Measurements from ENCODE around the gene ETF1. TPM values are rescaled to one million over a fixed set of nuclear protein-coding genes. Genes with fewer than 3 reads are reported as not detected.

The ETF1 gene
- total RNA-seq, 4 donors from 2014 or later, result 108 to 163 (median 127) TPM

GRCh38 chr5:138470322-138471051, 72.5 kb downstream of the ETF1 start:
- Histone ChIP-seq H3K4me3 (no peak overlapping the region), H3K27ac (no peak overlapping the region), H3K9me3 (no peaks in the 10 kb centered on the region), H3K27me3 (no peaks in the 10 kb centered on the region), H3K4me1 (peaks cover 0 to 29% (median 16%) of the 10 kb centered on the region in 3 donors), H3K36me3 (no peaks in the 10 kb centered on the region)
- 63 to 87% methylated on average over 2 of the region's 3 CpGs for WGBS, 2 donors (ENCODE audit: low coverage in 1 of 2)
- ATAC-seq, result peak; percentile 6
- TF ChIP-seq, protein P1, sequence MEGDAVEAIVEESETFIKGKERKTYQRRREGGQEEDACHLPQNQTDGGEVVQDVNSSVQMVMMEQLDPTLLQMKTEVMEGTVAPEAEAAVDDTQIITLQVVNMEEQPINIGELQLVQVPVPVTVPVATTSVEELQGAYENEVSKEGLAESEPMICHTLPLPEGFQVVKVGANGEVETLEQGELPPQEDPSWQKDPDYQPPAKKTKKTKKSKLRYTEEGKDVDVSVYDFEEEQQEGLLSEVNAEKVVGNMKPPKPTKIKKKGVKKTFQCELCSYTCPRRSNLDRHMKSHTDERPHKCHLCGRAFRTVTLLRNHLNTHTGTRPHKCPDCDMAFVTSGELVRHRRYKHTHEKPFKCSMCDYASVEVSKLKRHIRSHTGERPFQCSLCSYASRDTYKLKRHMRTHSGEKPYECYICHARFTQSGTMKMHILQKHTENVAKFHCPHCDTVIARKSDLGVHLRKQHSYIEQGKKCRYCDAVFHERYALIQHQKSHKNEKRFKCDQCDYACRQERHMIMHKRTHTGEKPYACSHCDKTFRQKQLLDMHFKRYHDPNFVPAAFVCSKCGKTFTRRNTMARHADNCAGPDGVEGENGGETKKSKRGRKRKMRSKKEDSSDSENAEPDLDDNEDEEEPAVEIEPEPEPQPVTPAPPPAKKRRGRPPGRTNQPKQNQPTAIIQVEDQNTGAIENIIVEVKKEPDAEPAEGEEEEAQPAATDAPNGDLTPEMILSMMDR (IDR thresholded peaks at IDR 0.05), result no peak
- TF ChIP-seq POLR2A (IDR thresholded peaks at IDR 0.05), result peak; percentile 12 to 29
- no peak for TF ChIP-seq EP300 (IDR thresholded peaks at IDR 0.05)
- TF ChIP-seq POLR2AphosphoS5 (IDR thresholded peaks at IDR 0.05), result peak; percentile 65

DNA sequence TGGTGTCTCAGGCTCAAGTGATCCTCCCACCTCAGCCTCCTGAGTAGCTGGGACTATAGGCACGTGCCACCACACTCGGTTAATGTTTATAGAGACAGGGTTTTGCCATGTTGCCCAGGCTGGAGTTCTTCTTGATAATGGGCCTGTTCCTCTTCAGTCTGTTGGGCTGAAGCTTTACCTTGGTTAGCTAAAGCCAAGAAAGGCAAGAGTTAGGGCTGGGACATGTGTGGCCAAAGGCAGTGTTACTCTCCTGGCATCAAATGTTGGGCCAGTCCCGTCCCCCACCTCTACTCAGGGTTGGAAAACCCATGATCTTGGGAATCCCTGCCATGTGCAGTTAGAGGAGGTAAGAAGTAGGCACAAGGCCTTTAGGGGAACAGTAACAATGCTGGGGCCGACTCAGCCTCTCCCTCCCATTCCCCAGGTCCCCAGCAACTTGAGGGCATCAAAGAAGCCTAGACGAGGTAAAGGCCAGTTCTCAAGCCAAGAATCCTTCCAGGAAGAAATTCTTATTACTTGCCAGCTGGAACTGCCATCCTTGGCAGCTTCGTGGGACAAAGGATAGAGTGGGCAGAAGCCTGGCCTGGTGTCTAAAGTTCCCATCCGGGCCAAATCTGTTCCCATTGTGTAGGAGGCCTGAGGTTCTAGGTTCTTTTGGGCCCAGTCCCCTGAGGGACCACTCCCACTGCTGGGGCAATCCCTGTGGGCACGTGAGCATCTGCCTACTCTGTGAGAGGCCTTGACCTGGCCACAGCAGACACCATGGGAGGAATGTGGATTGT, 73.3 kb downstream of the ETF1 start:
- peaks cover 0 to 29% (median 16%) of the 10 kb centered on the region in 3 donors for H3K4me1 ChIP-seq
- peak overlapping the region in 1 of 4 donors; percentile 8 for H3K27ac ChIP-seq
- ATAC-seq, result peak; percentile 8
- no peaks in the 10 kb centered on the region for H3K36me3 ChIP-seq
- H3K27me3 ChIP-seq, result no peaks in the 10 kb centered on the region
- TF ChIP-seq POLR2AphosphoS5 (IDR thresholded peaks at IDR 0.05) (peak; percentile 43), POLR2A (IDR thresholded peaks at IDR 0.05) (peak; percentile 22 to 36)
- TF ChIP-seq, protein P1 (IDR thresholded peaks at IDR 0.05), result no peak
- H3K9me3 ChIP-seq, result no peaks in the 10 kb centered on the region
- H3K4me3 ChIP-seq, result no peak overlapping the region
- WGBS, 2 donors (ENCODE audit: low coverage in 1 of 2), result 36 to 50% methylated on average over 5 to 7 of the region's 8 CpGs

GRCh38 chr5:138468966-138469539, 74.0 kb downstream of the ETF1 start:
- TF ChIP-seq POLR2A (IDR thresholded peaks at IDR 0.05) (no peak), POLR2AphosphoS5 (IDR thresholded peaks at IDR 0.05) (no peak), EP300 (IDR thresholded peaks at IDR 0.05) (no peak)
- TF ChIP-seq, protein P1 (IDR thresholded peaks at IDR 0.05), result no peak
- H3K9me3 ChIP-seq, result no peaks in the 10 kb centered on the region
- H3K36me3 ChIP-seq, result no peaks in the 10 kb centered on the region
- H3K4me3 ChIP-seq, result no peak overlapping the region
- no peaks in the 10 kb centered on the region for H3K27me3 ChIP-seq
- WGBS, 2 donors (ENCODE audit: low coverage in 1 of 2), result 79 to 86% methylated on average over 7 to 8 of the region's 8 CpGs
- peaks cover 0 to 32% (median 16%) of the 10 kb centered on the region in 3 donors for H3K4me1 ChIP-seq
- ATAC-seq, result no peak
- peak overlapping the region in 1 of 4 donors; percentile 8 for H3K27ac ChIP-seq

DNA sequence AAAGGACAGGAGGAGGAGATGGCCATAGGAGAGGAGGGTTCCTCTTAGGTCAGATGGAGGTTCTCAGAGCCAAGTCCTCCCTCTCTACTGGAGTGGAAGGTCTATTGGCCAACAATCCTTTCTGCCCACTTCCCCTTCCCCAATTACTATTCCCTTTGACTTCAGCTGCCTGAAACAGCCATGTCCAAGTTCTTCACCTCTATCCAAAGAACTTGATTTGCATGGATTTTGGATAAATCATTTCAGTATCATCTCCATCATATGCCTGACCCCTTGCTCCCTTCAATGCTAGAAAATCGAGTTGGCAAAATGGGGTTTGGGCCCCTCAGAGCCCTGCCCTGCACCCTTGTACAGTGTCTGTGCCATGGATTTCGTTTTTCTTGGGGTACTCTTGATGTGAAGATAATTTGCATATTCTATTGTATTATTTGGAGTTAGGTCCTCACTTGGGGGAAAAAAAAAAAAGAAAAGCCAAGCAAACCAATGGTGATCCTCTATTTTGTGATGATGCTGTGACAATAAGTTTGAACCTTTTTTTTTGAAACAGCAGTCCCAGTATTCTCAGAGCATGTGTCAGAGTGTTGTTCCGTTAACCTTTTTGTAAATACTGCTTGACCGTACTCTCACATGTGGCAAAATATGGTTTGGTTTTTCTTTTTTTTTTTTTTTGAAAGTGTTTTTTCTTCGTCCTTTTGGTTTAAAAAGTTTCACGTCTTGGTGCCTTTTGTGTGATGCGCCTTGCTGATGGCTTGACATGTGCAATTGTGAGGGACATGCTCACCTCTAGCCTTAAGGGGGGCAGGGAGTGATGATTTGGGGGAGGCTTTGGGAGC, 74.7 kb downstream of the ETF1 start:
- Histone ChIP-seq H3K36me3 (no peaks in the 10 kb centered on the region), H3K27ac (no peak overlapping the region), H3K4me1 (peaks cover 0 to 37% (median 16%) of the 10 kb centered on the region in 3 donors), H3K9me3 (no peaks in the 10 kb centered on the region), H3K27me3 (no peaks in the 10 kb centered on the region), H3K4me3 (peak overlapping the region in 1 of 2 donors; percentile 85)
- no peak for ATAC-seq
- WGBS, 2 donors (ENCODE audit: low coverage in 1 of 2), result 72 to 80% methylated on average over 5 to 7 of the region's 7 CpGs
- TF ChIP-seq, protein P1 (IDR thresholded peaks at IDR 0.05), result no peak
- peak; percentile 60 for TF ChIP-seq POLR2AphosphoS5 (IDR thresholded peaks at IDR 0.05)
- TF ChIP-seq EP300 (IDR thresholded peaks at IDR 0.05), result no peak
- TF ChIP-seq POLR2A (IDR thresholded peaks at IDR 0.05), result no peak
